GM12872 (cell line): ENCODE measurements around the gene DLGAP1.

ENCODE experiments used
- TF ChIP-seq, protein P1 (sequence below): IDR thresholded peaks from 3 replicates; pipeline ENCODE4 v1.5.1; 2011; ENCODE audit warnings: low read depth, mild to moderate bottlenecking, low read length, moderate library complexity; ENCODE audit not compliant: insufficient read depth

The DLGAP1 gene

GRCh38 chr18:3682061-3682460, 773.0 kb downstream of the DLGAP1 start:
- TF ChIP-seq, protein P1, sequence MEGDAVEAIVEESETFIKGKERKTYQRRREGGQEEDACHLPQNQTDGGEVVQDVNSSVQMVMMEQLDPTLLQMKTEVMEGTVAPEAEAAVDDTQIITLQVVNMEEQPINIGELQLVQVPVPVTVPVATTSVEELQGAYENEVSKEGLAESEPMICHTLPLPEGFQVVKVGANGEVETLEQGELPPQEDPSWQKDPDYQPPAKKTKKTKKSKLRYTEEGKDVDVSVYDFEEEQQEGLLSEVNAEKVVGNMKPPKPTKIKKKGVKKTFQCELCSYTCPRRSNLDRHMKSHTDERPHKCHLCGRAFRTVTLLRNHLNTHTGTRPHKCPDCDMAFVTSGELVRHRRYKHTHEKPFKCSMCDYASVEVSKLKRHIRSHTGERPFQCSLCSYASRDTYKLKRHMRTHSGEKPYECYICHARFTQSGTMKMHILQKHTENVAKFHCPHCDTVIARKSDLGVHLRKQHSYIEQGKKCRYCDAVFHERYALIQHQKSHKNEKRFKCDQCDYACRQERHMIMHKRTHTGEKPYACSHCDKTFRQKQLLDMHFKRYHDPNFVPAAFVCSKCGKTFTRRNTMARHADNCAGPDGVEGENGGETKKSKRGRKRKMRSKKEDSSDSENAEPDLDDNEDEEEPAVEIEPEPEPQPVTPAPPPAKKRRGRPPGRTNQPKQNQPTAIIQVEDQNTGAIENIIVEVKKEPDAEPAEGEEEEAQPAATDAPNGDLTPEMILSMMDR: no peak

DNA sequence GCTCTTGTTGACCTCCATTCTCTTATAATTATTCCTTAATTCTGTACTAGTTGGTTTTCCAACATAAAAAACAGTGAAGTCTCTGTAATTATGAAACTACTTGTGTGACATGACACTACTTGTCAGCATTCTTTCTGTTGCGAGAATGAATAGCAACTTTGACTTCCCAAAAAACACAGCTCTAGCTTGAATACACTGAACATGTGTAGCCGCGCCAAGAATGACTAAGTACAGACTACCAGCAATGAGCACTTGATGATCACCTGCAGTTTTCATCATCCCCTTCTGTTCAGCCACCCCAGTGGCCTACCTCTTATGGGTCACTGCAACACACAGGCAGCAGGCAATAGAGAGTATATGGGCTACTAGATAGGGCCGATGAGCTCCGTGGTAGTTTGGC, 775.9 kb downstream of the DLGAP1 start:
- TF ChIP-seq, protein P1: no peak

GRCh38 chr18:3675994-3676393, 779.1 kb downstream of the DLGAP1 start:
- TF ChIP-seq, protein P1: no peak

- TF ChIP-seq, protein P1: no peak
Observed at GRCh38 chr18:3675446-3675845, 779.7 kb downstream of the DLGAP1 start.

DNA sequence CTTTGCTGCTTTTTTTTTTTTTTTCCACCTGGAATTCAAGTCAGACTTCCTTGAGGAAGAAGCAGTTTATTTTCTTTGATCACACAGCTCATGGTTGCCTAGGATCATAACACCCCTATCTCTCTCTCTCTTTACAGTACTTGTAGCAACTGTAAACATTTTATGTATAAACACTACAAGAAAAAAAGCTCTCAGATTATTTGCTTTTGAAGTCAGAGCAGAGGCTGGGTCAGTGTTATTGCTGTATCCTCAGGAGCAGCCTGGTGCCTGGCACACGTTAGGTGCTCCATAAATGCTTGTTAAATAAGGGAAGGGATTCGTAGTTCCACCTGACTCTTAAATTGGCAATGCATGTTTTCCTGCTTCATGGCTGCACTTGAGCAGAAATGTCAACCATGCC, 783.9 kb downstream of the DLGAP1 start:
- TF ChIP-seq, protein P1: no peak

- TF ChIP-seq, protein P1: no peak
Observed at GRCh38 chr18:3669376-3669775, 785.7 kb downstream of the DLGAP1 start.

DNA sequence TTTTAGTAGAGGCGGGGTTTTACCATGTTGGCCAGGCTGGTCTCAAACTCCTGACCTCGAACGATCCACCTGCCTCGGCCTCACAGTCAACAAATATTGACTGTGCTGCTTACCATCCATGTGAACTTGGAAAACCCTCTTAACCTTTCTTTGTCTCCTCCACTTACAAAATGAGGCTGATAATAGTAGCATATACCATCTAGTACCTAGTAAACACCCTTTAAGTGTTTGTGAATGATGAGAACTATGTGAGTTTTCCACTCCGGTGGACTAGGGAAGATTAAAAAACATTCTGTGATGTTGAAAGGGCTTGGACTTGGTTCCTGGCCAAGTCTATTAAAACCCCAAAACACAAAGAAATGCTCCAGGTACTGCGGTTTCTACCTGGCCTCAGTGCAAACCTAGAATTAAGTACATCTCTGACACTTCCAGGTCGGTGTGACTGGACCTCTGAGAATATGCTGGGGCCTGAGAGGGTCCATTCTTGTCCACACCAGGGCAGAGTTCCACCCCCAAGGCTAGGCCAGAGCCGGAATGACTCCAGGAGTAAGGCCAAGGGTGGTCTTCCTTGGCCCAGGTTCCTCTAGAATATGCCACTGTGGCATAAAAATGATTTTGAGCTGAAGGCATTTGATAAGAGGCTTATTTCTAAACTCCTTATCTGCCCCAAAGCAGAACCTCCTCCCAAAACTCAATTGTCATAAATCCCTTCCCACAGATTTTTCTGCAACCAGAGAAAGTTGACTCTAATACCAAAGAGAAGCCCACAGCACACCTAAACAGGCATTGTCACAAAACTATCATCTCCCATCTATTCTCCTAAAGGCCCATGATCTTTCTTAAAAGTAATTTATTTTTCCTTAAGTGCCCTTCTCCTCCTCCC, 787.6 kb downstream of the DLGAP1 start:
- TF ChIP-seq, protein P1: no peak
